ENCODE measurements around the gene PCDHB10. TPM values are rescaled to one million over a fixed set of nuclear protein-coding genes. Genes with fewer than 3 reads are reported as not detected.
"Not testable (repeated sequence)": the region's sequence is repeated elsewhere in the genome, so short reads cannot be mapped to it uniquely, and the experiment has no call there.

Gene PCDHB10
- not detected for total RNA-seq

- H3K9me3 ChIP-seq (ENCODE audit: low read depth, low read length): peaks cover 14% of the 10 kb centered on the region
- peaks cover 31% of the 10 kb centered on the region for H3K27me3 ChIP-seq (ENCODE audit: insufficient read depth, low read length)
- H3K4me3 ChIP-seq (ENCODE audit: low read length): no peak within 1 kb of the TSS
- H3K4me1 ChIP-seq (ENCODE audit: insufficient read depth, low read length): no peaks in the 10 kb centered on the region
These were observed at the start of gene PCDHB10 for GRCh38 chr5:141192110-141192725. TSS of gene PCDHB10 (plus strand) at chr5:141192353. CDS start at chr5:141192553, 200 bp downstream.

DNA sequence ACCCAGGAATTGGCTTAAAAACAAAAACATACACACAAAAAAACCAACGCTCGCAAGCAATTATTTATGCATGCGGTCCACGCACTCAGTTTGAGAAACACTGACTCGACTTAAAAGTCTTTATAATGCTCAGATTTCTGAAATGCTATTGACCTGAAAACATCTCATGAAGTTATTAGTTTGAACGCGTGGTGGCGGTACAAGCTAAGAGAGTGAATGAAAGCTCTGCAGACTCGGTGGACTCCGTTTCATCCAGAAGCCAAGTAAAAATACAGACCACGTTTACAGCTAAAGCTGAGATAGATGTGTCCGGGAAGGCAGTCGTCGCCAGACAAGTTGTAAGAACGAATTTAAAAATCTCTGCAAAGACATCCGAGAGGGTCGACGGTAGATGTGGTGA, 42.3 kb upstream of the PCDHB10 start, which contains the start of gene PCDHB6:
TSS of gene PCDHB6 (plus strand) at position 246 of the 400 bp plus-strand sequence. CDS start 201 bp downstream, outside the sequence.
- H3K27me3 ChIP-seq (ENCODE audit: insufficient read depth, low read length): peaks cover 12% of the 10 kb centered on the region
- no peak within 1 kb of the TSS for H3K4me3 ChIP-seq (ENCODE audit: low read length)
- H3K9me3 ChIP-seq (ENCODE audit: low read depth, low read length): no peaks in the 10 kb centered on the region
- no peaks in the 10 kb centered on the region for H3K4me1 ChIP-seq (ENCODE audit: insufficient read depth, low read length)

DNA sequence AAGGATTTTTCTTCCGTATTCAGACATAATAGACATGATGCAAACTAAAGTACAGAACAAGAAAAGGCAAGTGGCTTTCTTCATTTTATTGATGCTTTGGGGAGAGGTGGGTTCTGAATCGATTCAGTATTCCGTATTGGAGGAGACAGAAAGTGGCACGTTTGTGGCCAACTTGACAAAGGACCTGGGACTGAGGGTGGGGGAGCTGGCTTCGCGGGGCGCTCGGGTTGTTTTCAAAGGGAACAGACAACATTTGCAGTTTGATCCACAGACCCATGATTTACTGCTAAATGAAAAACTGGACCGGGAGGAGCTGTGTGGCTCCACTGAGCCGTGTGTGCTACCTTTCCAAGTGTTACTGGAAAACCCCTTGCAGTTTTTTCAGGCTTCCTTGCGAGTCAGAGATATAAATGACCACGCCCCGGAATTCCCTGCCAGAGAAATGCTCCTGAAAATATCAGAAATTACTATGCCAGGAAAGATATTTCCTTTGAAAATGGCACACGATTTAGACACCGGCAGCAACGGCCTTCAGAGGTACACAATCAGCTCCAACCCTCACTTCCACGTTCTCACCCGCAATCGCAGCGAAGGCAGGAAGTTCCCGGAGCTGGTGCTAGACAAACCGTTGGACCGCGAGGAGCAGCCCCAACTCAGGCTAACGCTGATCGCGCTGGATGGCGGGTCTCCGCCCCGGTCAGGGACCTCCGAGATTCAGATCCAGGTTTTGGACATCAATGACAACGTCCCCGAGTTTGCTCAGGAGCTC, 41.7 kb upstream of the PCDHB10 start:
- Histone ChIP-seq H3K9me3 (ENCODE audit: low read depth, low read length) (no peaks in the 10 kb centered on the region), H3K4me3 (ENCODE audit: low read length) (no peak overlapping the region), H3K4me1 (ENCODE audit: insufficient read depth, low read length) (no peaks in the 10 kb centered on the region), H3K27me3 (ENCODE audit: insufficient read depth, low read length) (peaks cover 12% of the 10 kb centered on the region)

GRCh38 chr5:141150993-141151325, 41.2 kb upstream of the PCDHB10 start:
- peaks cover 12% of the 10 kb centered on the region for H3K27me3 ChIP-seq (ENCODE audit: insufficient read depth, low read length)
- no peaks in the 10 kb centered on the region for H3K4me1 ChIP-seq (ENCODE audit: insufficient read depth, low read length)
- no peak overlapping the region for H3K4me3 ChIP-seq (ENCODE audit: low read length)
- H3K9me3 ChIP-seq (ENCODE audit: low read depth, low read length): no peaks in the 10 kb centered on the region

- not testable (repeated sequence) for H3K4me1 ChIP-seq (ENCODE audit: insufficient read depth, low read length); H3K9me3 ChIP-seq (ENCODE audit: low read depth, low read length); H3K4me3 ChIP-seq (ENCODE audit: low read length)
- H3K27me3 ChIP-seq (ENCODE audit: insufficient read depth, low read length): peaks cover 17% of the 10 kb centered on the region
These were observed 40.5 kb upstream of the PCDHB10 start for GRCh38 chr5:141151632-141152031.

- not testable (repeated sequence) for H3K4me1 ChIP-seq (ENCODE audit: insufficient read depth, low read length); H3K4me3 ChIP-seq (ENCODE audit: low read length); H3K9me3 ChIP-seq (ENCODE audit: low read depth, low read length)
- H3K27me3 ChIP-seq (ENCODE audit: insufficient read depth, low read length): peaks cover 20% of the 10 kb centered on the region
These were observed 40.1 kb upstream of the PCDHB10 start for GRCh38 chr5:141152096-141152495.

- no peaks in the 10 kb centered on the region for H3K9me3 ChIP-seq (ENCODE audit: low read depth, low read length)
These were observed 36.4 kb upstream of the PCDHB10 start for GRCh38 chr5:141155540-141156374.

GRCh38 chr5:141157356-141157755, 34.8 kb upstream of the PCDHB10 start:
- H3K4me1 ChIP-seq (ENCODE audit: insufficient read depth, low read length); H3K9me3 ChIP-seq (ENCODE audit: low read depth, low read length); H3K4me3 ChIP-seq (ENCODE audit: low read length): not testable (repeated sequence)
- peaks cover 18% of the 10 kb centered on the region for H3K27me3 ChIP-seq (ENCODE audit: insufficient read depth, low read length)

More at GRCh38 chr5:141155540-141156374, 36.4 kb upstream of the PCDHB10 start:
- peaks cover 19% of the 10 kb centered on the region for H3K27me3 ChIP-seq (ENCODE audit: insufficient read depth, low read length)
- no peak overlapping the region for H3K4me3 ChIP-seq (ENCODE audit: low read length)
- H3K4me1 ChIP-seq (ENCODE audit: insufficient read depth, low read length): no peaks in the 10 kb centered on the region

DNA sequence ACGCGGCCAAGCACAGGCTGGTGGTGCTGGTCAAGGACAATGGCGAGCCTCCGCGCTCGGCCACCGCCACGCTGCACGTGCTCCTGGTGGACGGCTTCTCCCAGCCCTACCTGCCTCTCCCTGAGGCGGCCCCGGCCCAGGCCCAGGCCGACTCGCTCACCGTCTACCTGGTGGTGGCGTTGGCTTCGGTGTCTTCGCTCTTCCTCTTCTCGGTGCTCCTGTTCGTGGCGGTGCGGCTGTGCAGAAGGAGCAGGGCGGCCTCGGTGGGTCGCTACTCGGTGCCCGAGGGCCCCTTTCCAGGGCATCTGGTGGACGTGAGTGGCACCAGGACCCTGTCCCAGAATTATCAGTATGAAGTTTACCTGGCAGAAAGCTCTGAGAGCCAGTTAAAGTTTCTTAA, 34.3 kb upstream of the PCDHB10 start:
- not testable (repeated sequence) for H3K4me1 ChIP-seq (ENCODE audit: insufficient read depth, low read length); H3K9me3 ChIP-seq (ENCODE audit: low read depth, low read length); H3K4me3 ChIP-seq (ENCODE audit: low read length)
- H3K27me3 ChIP-seq (ENCODE audit: insufficient read depth, low read length): peaks cover 16% of the 10 kb centered on the region

GRCh38 chr5:141172381-141173204, 19.6 kb upstream of the PCDHB10 start, which contains the start of gene PCDHB7:
TSS of gene PCDHB7 (plus strand) at chr5:141172644. CDS start at chr5:141172836, 192 bp downstream.
- H3K4me1 ChIP-seq (ENCODE audit: insufficient read depth, low read length): no peaks in the 10 kb centered on the region
- no peaks in the 10 kb centered on the region for H3K9me3 ChIP-seq (ENCODE audit: low read depth, low read length)
- peaks cover 31% of the 10 kb centered on the region for H3K27me3 ChIP-seq (ENCODE audit: insufficient read depth, low read length)

GRCh38 chr5:141174291-141175104, 17.7 kb upstream of the PCDHB10 start:
- peaks cover 38% of the 10 kb centered on the region for H3K27me3 ChIP-seq (ENCODE audit: insufficient read depth, low read length)
- H3K4me1 ChIP-seq (ENCODE audit: insufficient read depth, low read length); H3K4me3 ChIP-seq (ENCODE audit: low read length); H3K9me3 ChIP-seq (ENCODE audit: low read depth, low read length): not testable (repeated sequence)

More at GRCh38 chr5:141172381-141173204, 19.6 kb upstream of the PCDHB10 start, which contains the start of gene PCDHB7:
- H3K4me3 ChIP-seq (ENCODE audit: low read length): no peak within 1 kb of the TSS

DNA sequence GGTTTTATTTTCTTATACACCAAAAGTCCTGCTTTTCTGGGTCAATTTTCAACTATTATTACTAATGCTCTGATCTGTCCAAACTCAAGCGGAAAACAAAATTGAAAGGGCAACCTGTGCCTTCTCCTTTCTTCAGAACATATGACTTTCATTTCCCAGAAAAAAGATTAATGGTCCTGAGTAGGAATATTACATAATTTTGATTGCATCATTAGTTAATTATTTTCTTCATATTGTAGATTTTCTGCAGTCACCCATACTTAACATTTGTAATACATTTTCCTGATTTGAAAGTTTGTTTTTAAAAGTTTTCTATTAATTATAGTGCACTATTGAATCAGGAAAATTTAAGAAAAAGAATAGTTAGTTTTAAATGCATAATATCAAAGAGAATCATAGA, 16.2 kb upstream of the PCDHB10 start:
- H3K4me1 ChIP-seq (ENCODE audit: insufficient read depth, low read length): no peaks in the 10 kb centered on the region
- peaks cover 34% of the 10 kb centered on the region for H3K27me3 ChIP-seq (ENCODE audit: insufficient read depth, low read length)
- H3K9me3 ChIP-seq (ENCODE audit: low read depth, low read length): no peaks in the 10 kb centered on the region
- no peak overlapping the region for H3K4me3 ChIP-seq (ENCODE audit: low read length)

DNA sequence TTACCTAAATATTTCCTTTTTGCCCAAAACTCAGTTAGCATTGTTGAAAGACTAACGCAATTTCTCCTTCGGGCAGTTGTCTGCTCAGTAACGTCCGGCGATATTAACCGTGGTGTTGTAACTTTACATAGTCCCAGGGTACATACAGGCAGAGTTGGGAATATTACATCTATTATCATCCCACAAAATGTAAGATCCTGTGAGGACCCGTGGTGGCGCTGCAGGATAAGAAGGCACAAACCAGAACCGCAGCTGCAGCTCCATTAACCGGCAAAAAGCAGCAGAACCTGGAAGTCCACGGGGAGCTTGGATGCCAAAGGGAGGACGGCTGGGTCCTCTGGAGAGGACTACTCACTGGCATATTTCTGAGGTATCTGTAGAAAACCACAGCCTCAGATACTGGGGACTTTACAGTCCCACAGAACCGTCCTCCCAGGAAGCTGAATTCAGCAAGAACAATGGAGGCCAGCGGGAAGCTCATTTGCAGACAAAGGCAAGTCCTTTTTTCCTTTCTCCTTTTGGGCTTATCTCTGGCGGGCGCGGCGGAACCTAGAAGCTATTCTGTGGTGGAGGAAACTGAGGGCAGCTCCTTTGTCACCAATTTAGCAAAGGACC, 14.5 kb upstream of the PCDHB10 start, which contains the start of gene PCDHB8:
TSS of gene PCDHB8 (plus strand) at position 214 of the 615 bp plus-strand sequence. CDS start at position 459, 245 bp downstream.
- not testable (repeated sequence) for H3K9me3 ChIP-seq (ENCODE audit: low read depth, low read length); H3K4me1 ChIP-seq (ENCODE audit: insufficient read depth, low read length); H3K4me3 ChIP-seq (ENCODE audit: low read length)
- H3K27me3 ChIP-seq (ENCODE audit: insufficient read depth, low read length): peaks cover 47% of the 10 kb centered on the region

All from mononuclear cell (primary cell).